ENCODE measurements around the gene PEX11G.

PEX11G gene

DNA sequence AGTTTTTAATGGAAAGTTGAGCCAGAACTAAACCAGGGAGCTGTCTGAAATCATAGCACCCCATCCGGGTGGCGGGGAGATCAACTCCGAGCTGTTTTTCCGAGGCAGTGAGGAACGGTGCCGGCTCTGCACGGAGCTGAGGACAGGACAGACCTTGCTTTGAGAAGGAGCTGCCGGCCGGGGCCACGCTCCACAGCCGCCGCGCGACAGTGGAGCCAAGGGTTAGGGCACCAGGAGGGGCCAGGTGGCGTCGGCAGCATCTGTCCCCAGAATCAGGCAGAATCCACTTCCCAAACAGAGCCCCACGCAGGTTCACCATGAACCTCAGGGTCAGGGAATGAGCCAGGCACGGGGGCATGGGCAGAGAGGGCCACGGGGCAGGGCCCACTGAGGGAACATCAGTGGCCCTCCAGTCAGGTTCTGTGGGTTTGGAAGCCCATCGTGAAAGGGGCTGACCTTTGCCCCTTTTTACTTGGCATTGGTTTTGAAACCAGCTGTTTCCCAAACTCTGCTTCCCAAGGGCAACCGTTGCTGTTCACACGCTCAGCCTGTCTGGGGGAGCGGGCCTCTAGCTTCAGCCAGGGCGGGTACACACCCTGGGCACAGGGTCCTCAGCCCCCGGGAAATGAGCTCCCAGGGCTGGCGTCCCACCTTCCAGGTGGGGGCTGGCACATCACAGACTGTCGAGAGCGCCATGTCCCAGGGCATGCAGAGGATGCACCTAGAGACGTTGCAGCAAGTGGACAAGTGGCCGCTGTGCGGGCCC, 18.1 kb downstream of the PEX11G start:
- Mint-ChIP-seq H3K9me3 (no peaks in the 10 kb centered on the region), H3K4me3 (no peak overlapping the region), H3K4me1 (ENCODE audit: low read depth) (no peaks in the 10 kb centered on the region), H3K36me3 (ENCODE audit: low read depth) (peaks cover 45% of the 10 kb centered on the region), H3K27ac (no peak overlapping the region), H3K27me3 (no peaks in the 10 kb centered on the region)
- no peak for DNase-seq

DNA sequence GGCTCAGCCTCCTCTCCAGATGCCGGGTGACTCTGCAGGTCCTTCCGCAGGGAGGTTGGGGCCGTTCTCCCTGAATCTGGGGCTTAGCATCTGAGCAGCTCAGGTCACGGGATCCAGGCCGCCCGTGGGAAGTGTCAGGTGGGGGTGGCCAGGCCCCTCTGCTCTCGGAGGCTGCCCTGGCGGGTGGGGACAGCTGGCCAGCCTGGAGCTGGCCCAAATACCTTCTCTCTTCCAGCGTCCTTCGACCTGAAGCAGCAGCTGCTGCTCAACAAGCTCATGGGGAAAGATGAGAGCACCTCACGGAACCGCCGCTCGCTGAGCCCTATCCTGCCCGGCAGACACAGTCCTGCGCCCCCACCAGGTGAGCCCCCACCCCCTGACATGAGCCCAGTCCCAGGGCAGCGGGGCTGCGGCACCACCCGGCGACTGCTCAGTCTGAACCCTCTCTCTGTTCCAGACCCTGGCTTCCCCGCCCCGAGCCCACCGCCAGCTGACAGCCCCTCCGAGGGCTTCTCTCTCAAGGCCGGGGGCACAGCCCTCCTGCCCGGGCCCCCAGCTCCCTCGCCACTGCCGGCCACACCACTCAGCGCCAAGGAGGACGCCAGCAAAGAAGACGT, 19.1 kb downstream of the PEX11G start:
- Mint-ChIP-seq H3K27ac (no peak overlapping the region), H3K27me3 (no peaks in the 10 kb centered on the region), H3K36me3 (ENCODE audit: low read depth) (peaks cover 51% of the 10 kb centered on the region), H3K4me3 (no peak overlapping the region), H3K4me1 (ENCODE audit: low read depth) (no peaks in the 10 kb centered on the region), H3K9me3 (no peaks in the 10 kb centered on the region)
- DNase-seq, result no peak

DNA sequence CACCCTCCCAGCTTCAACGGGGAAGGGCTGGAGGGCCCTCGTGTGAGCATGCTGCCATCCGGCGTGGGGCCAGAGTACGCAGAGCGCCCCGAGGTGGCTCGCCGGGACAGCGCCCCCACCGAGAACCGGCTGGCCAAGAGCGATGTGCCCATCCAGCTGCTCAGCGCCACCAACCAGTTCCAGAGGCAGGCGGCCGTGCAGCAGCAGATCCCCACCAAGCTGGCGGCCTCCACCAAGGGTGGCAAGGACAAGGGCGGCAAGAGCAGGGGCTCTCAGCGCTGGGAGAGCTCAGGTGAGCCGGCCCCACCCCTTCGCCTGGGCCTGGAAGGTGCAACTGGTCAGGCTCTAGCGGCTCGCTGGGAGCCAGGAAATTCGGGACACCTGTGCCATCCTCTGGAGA, 20.0 kb downstream of the PEX11G start:
- H3K4me1 Mint-ChIP-seq (ENCODE audit: low read depth), result no peaks in the 10 kb centered on the region
- H3K27ac Mint-ChIP-seq, result no peak overlapping the region
- DNase-seq, result no peak
- H3K9me3 Mint-ChIP-seq, result no peaks in the 10 kb centered on the region
- no peak overlapping the region for H3K4me3 Mint-ChIP-seq
- H3K27me3 Mint-ChIP-seq, result no peaks in the 10 kb centered on the region
- peaks cover 59% of the 10 kb centered on the region for H3K36me3 Mint-ChIP-seq (ENCODE audit: low read depth)

DNA sequence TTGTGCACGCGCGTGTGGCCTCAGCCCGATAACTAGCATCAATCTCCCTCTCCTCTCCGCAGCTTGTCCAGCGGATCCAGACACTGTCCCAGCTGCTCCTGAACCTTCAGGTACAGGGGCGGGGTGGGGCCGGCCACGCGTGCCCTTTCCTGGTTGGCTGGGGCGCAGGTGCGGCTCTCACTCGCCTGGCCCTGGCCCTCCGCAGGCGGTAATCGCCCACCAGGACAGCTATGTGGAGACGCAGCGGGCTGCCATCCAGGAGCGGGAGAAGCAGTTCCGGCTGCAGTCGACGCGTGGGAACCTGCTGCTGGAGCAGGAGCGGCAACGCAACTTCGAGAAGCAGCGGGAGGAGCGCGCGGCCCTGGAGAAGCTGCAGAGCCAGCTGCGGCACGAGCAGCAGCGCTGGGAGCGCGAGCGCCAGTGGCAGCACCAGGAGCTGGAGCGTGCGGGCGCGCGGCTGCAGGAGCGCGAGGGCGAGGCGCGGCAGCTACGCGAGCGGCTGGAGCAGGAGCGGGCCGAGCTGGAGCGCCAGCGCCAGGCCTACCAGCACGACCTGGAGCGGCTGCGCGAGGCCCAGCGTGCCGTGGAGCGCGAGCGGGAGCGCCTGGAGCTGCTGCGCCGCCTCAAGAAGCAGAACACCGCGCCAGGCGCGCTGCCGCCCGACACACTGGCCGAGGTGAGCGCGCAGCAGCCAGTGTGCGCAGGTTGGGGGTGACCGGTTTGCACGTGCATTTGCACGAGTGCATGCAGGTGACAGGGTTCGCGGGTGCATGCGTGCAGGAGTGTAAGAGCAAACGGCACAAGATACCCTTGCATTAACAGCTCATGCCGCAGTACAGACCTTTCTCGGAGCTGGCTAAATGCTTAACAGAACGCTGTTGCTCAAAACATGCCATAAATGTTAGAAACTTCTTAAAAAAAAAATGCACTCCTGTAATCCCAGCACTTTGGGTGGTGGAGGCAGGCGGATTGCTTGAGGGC, 21.5 kb downstream of the PEX11G start:
- H3K9me3 Mint-ChIP-seq, result no peaks in the 10 kb centered on the region
- no peak overlapping the region for H3K27ac Mint-ChIP-seq
- H3K4me3 Mint-ChIP-seq, result no peak overlapping the region

DNA sequence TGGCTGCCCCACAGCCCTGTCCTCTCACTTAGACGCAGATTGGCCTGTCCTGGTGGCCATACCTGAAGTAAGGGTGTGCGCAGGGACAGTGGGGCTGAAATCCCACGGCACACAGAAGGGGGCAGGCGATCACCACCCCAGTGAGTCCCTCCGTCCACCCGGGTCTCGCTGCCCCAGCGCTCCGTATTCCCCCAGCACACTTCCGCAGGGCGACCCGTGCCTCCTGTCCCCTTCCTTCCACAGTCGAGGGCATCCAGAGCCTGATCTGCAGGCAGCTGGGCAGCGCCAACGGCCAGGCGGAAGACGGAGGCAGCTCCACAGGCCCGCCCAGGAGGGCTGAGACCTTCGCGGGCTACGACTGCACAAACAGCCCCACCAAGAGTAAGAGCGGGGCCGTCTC, 25.3 kb downstream of the PEX11G start:
- no peaks in the 10 kb centered on the region for H3K4me1 Mint-ChIP-seq (ENCODE audit: low read depth)
- DNase-seq, result no peak
- peaks cover 74% of the 10 kb centered on the region for H3K36me3 Mint-ChIP-seq (ENCODE audit: low read depth)
- H3K9me3 Mint-ChIP-seq, result no peaks in the 10 kb centered on the region
- no peaks in the 10 kb centered on the region for H3K27me3 Mint-ChIP-seq
- no peak overlapping the region for H3K27ac Mint-ChIP-seq
- no peak overlapping the region for H3K4me3 Mint-ChIP-seq

More for the DNA sequence above, 21.5 kb downstream of the PEX11G start:
- Mint-ChIP-seq H3K27me3 (no peaks in the 10 kb centered on the region), H3K36me3 (ENCODE audit: low read depth) (peaks cover 70% of the 10 kb centered on the region), H3K4me1 (ENCODE audit: low read depth) (no peaks in the 10 kb centered on the region)
- no peak for DNase-seq

DNA sequence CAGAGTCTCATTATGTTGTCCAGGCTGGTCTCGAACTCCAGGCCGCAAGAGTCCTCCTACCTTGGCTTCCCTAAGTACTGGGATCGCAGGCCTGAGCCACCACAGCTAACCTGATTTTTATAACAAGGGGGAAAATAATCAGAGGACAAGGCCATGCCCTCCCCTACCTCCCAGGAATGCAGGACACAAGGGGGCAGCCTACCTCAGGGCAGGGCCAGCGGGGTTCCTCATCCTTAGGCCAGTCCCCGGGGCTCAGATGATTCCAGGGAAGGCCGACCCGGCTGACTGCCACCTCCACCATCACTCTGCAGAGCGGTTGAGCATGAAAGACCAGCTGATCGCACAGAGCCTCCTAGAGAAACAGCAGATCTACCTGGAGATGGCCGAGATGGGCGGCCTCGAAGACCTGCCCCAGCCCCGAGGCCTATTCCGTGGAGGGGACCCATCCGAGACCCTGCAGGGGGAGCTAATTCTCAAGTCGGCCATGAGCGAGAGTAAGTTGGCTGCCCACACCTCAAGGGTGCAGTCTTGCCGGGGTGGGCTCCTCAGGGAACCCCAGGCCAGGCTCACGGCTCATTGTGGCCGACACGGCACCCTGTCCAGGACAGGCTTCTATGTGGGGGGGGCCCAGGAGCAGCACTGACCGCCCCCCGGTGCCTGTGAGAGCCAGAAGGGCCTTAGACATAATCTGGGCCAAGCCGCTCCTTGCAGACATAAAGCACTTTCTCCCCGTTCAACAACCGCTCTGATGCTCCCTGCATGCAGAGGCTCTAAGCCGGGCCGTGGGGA, 26.8 kb downstream of the PEX11G start:
- DNase-seq, result no peak
- no peak overlapping the region for H3K27ac Mint-ChIP-seq
- H3K36me3 Mint-ChIP-seq (ENCODE audit: low read depth), result peaks cover 77% of the 10 kb centered on the region
- H3K27me3 Mint-ChIP-seq, result no peaks in the 10 kb centered on the region
- H3K9me3 Mint-ChIP-seq, result no peaks in the 10 kb centered on the region
- peaks cover 1% of the 10 kb centered on the region for H3K4me1 Mint-ChIP-seq (ENCODE audit: low read depth)
- no peak overlapping the region for H3K4me3 Mint-ChIP-seq

DNA sequence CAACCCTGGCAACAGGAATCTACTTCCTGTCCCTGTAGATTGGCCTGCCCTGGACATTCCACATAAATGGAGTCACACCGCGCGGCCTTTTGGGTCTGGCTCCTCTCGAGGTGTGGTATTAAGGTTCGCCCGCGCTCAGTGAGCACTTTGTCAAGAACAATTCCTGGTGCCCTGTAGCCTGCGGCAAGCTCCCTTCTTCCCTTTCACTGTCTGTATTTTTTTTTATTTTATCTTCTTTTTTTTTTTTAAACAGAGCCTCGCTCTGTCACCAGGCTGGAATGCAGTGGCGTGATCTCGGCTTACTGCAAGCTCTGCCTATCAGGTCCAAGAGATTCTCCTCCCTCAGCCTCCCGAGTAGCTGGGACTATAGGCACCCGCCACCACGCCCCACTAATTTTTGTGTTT, 28.3 kb downstream of the PEX11G start:
- DNase-seq, result no peak
- H3K27ac Mint-ChIP-seq, result no peak overlapping the region
- H3K4me1 Mint-ChIP-seq (ENCODE audit: low read depth), result peaks cover 3% of the 10 kb centered on the region

DNA sequence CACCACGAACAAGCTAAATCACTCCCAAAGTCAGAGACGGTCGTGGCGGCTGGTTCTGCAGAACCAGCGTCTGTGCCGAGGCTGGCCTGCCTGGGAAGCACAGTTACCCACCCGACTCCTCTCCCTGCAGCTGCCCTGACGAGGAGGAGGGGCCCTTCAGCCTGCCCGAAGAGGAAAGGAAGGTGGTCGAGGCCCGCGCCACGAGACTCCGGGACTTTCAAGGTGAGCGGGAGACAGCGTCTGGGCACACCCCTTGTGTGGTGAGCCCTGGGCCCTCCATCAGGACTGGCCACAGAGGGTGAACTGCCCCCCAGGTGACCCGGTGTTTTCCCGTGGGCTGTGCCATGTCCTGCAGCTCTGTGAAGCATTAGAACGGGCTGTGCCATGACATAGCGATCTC, 29.1 kb downstream of the PEX11G start:
- no peak for DNase-seq
- Mint-ChIP-seq H3K4me3 (no peak overlapping the region), H3K27ac (no peak overlapping the region), H3K36me3 (ENCODE audit: low read depth) (peaks cover 90% of the 10 kb centered on the region), H3K4me1 (ENCODE audit: low read depth) (peaks cover 8% of the 10 kb centered on the region), H3K27me3 (no peaks in the 10 kb centered on the region), H3K9me3 (no peaks in the 10 kb centered on the region)

More for the DNA sequence above, 28.3 kb downstream of the PEX11G start:
- H3K9me3 Mint-ChIP-seq, result no peaks in the 10 kb centered on the region
- H3K27me3 Mint-ChIP-seq, result no peaks in the 10 kb centered on the region
- peaks cover 87% of the 10 kb centered on the region for H3K36me3 Mint-ChIP-seq (ENCODE audit: low read depth)
- no peak overlapping the region for H3K4me3 Mint-ChIP-seq

DNA sequence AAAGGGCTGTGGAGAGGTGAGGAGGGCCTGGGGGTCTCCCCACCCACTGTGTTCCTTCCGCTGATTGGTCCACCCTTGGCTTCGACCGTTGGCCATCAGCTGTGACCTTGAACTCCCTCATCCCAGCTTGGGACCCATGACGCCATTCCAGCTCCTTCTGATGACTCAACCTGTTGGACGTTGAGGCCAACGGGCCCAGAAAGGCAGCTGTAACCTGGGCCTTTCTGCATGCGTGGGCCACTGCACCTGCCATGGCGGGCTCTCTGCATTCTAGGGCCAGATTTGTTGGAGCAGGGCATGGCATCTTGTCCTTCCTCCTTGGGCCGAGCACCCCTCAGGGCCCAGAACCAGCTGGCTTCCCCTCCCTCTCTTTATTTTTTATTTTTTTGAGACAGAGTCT, 30.2 kb downstream of the PEX11G start:
- H3K4me1 Mint-ChIP-seq (ENCODE audit: low read depth), result peaks cover 13% of the 10 kb centered on the region
- H3K27ac Mint-ChIP-seq, result peak overlapping the region; percentile 40
- H3K27me3 Mint-ChIP-seq, result no peaks in the 10 kb centered on the region
- peaks cover 91% of the 10 kb centered on the region for H3K36me3 Mint-ChIP-seq (ENCODE audit: low read depth)
- H3K4me3 Mint-ChIP-seq, result no peak overlapping the region
- H3K9me3 Mint-ChIP-seq, result no peaks in the 10 kb centered on the region
- no peak for DNase-seq

DNA sequence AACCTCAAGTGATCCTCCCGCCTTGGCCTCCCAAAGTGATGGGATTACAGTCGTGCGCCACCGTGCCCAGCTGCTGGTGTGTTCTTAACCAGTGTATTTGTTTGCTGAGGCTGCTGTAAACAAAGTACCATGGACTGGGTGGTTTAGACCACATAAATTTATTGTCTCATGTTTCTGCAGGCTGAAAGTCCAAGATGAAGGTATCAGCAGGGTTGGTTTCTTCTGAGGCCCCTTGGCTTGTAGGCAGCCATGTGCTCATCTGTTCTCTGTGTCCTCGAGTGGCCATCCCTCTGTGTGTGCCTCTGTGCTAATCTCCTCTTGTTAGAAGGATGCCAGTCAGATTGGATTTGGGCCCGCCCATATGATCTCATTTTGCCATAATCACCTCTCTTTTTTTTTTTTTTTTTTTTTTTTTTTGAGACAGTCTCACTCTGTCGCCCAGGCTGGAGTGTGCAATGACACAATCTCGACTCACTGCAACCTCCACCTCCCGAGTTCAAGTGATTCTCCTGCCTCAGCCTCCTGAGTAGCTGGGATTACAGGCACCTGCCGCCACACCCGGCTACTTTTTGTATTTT, 31.8 kb downstream of the PEX11G start:
- Mint-ChIP-seq H3K4me1 (ENCODE audit: low read depth) (peaks cover 18% of the 10 kb centered on the region), H3K36me3 (ENCODE audit: low read depth) (peaks cover 84% of the 10 kb centered on the region), H3K4me3 (no peak overlapping the region), H3K9me3 (no peaks in the 10 kb centered on the region), H3K27ac (peak overlapping the region; percentile 84), H3K27me3 (no peaks in the 10 kb centered on the region)
- DNase-seq, result no peak

DNA sequence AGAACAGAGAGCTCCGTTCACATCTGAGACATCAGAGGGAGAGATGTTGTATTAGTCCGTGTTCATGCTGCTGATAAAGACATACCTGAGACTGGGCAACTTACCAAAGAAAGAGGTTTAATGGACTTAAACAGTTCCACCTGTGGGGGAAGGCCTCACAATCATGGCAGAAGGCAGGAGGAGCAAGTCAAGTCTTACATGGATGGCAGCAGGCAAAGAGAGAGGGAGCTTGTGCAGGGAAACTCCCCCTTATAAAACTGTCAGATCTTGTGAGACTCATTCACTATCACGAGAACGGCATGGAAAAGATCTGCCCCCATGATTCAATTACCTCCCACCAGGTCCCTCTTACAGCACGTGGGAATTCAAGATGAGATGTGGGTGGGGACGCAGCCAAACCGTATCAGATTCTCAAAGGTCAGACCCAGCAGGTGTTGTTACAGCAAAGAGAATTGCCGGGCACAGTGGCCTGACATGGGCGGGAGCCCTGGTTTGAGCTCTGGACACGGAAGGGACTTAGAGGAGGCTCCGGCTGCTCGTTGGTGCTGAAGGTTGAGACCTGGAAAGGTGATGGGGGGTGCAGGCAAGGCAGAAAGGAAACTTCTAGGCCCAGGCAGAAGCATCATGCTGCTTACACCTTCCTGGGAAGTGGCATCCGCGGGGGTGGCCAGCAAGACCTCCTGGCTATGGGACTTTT, 33.1 kb downstream of the PEX11G start:
- peak overlapping the region; percentile 73 for H3K27ac Mint-ChIP-seq
- DNase-seq, result no peak
- H3K4me3 Mint-ChIP-seq, result no peak overlapping the region
- H3K9me3 Mint-ChIP-seq, result no peaks in the 10 kb centered on the region
- peaks cover 82% of the 10 kb centered on the region for H3K36me3 Mint-ChIP-seq (ENCODE audit: low read depth)
- H3K27me3 Mint-ChIP-seq, result no peaks in the 10 kb centered on the region
- peaks cover 21% of the 10 kb centered on the region for H3K4me1 Mint-ChIP-seq (ENCODE audit: low read depth)

DNA sequence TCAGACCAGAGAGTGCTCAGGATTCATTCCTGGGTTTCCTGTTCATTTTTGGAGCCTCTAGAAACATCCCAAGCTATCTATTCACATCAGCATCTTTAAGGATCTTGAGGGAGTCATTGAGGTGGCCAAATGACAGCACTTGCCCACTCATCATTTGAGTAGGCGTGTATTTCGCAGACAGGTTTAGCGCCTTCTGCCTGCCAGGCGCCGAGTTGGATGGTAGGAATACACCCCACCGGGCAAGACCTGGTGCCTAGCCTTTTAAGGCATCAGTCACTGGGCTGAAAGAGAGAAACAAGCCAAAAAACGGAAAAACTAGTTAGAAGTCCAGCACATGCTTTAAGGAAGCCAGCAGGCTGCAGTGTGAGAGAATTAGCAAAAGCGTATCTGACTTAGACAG, 33.8 kb downstream of the PEX11G start:
- no peak for DNase-seq
- H3K36me3 Mint-ChIP-seq (ENCODE audit: low read depth), result peaks cover 78% of the 10 kb centered on the region
- H3K27ac Mint-ChIP-seq, result no peak overlapping the region
- no peaks in the 10 kb centered on the region for H3K27me3 Mint-ChIP-seq
- H3K4me1 Mint-ChIP-seq (ENCODE audit: low read depth), result peaks cover 24% of the 10 kb centered on the region
- H3K9me3 Mint-ChIP-seq, result no peaks in the 10 kb centered on the region
- no peak overlapping the region for H3K4me3 Mint-ChIP-seq
